ENCODE data around the gene TRIM46.
"Not testable (repeated sequence)": the region's sequence is repeated elsewhere in the genome, so short reads cannot be mapped to it uniquely, and the experiment has no call there.

TRIM46 gene

DNA sequence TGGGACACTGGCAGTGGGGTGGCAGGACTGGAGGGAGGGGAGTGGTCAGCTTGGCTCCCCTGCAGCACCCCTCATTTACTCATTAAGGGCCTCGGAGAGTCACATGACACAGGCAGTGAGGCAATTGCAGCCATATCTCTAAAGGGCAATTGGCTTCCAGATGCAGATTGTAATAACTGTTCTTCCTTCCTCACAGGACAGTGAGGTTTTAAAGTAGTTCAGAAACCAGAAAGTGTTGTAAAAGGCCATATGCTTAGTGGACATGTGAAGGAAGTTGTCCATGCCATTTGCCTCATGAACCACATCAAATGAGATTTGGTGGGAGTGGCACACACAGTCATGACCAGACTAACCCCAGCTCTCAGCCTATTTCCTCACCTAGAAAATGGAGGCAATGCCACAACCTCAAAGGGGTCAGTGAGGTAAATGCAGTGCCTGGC is 46.0 kb downstream of the TRIM46 start:
- TF ChIP-seq CTCF (IDR thresholded peaks at IDR 0.05) = no peak
- no peak for TF ChIP-seq ZFX (IDR thresholded peaks at IDR 0.05; ENCODE audit: borderline replicate concordance)
- H3K27ac ChIP-seq = peak overlapping the region; percentile 56

GRCh38 chr1:155220211-155220965 is 46.7 kb downstream of the TRIM46 start:
- peak overlapping the region; percentile 56 for H3K27ac ChIP-seq

GRCh38 chr1:155223047-155223446 is 49.4 kb downstream of the TRIM46 start:
- peak overlapping the region; percentile 43; the same call in 1 of the 2 replicates for H3K27ac ChIP-seq
- TF ChIP-seq CTCF (IDR thresholded peaks at IDR 0.05) (no peak), ZFX (IDR thresholded peaks at IDR 0.05; ENCODE audit: borderline replicate concordance) (no peak)

GRCh38 chr1:155225404-155225759 is 51.7 kb downstream of the TRIM46 start:
- H3K27ac ChIP-seq = peak overlapping the region; percentile 99

DNA sequence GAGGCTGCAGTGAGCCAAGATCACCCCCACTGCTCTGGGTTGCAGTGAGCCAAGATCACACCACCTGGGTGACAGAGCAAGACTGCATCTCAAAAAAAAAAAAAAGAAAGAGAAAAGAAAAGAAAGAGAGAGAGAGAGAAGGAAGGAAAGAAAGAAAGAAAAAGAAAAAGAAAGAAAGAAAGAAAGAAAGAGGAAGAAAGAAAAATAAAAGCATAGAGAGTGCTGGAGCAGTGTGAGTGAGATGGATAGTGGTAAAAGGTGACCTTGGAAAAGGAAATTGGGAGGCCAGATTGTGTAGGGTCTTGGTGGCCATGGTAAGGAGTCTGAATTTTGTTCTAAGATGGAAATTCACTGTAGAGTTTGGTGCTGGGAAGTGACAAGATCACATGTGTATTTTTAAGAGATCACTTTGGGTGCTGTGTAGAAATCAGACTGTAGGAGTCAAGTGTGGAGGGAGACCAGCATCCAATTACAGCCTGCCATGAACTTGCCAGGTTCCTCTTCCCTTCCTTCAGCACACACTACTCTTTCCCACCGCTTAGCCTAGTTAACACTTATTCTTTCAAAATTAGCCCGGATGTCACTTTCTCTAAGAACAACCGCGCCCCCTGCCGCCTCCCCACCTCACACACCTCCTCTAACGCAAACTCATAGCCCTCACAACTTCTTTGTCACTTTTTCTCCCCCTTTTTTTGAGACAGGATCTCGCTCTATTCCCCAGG is 52.7 kb downstream of the TRIM46 start:
- TF ChIP-seq CTCF (IDR thresholded peaks at IDR 0.05) (peak; percentile 86), ZFX (IDR thresholded peaks at IDR 0.05; ENCODE audit: borderline replicate concordance) (no peak)
- H3K27ac ChIP-seq = peak overlapping the region; percentile 99

- no peak for TF ChIP-seq ZFX (IDR thresholded peaks at IDR 0.05; ENCODE audit: borderline replicate concordance)
- peak; percentile 66 for TF ChIP-seq CTCF (IDR thresholded peaks at IDR 0.05)
- peak overlapping the region; percentile 99 for H3K27ac ChIP-seq
These were observed 53.2 kb downstream of the TRIM46 start for GRCh38 chr1:155226910-155227260.

DNA sequence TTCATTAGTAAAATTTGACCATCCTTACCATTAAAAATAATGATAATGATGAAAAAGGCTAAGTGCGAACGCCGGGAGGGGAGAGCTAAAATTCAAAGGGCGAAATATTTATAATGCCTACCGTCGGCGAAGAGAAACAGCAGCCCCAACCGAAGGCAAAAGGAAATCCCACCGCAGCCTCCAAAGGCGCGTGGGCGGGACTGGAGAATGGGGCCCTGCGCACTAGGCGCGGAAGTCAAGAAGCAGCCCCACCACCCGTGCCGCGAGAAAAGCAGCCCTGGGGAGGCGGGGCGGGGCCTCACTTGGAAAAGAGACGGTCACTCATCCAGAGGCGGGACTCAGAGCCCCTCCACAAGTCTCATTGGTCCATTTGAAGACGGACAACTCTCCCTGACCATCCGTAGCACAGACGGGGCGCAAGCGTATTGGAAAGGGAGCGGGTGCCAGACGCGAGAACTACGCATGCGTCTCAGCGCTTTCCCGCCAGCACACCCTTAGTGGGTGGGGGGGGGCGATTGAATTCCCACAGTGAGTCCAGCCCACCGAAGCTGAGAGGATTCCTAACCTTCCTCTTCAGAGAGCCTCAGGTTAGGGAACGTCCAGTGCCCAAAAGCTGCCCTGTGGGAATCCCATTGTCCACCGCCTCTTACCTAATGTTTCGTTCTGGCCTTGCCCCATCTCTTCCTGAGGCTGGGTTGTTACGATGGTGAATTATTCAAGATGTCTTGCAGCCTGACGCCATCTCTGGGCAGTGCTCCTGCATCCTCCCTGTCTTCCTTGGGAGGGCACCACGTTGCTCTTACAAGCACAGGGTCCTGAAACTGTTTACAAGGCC is 53.8 kb downstream of the TRIM46 start:
- TF ChIP-seq ZFX (IDR thresholded peaks at IDR 0.05; ENCODE audit: borderline replicate concordance) = no peak
- no peak for TF ChIP-seq CTCF (IDR thresholded peaks at IDR 0.05)

GRCh38 chr1:155228096-155228427 is 54.4 kb downstream of the TRIM46 start:
- no peak for TF ChIP-seq ZFX (IDR thresholded peaks at IDR 0.05; ENCODE audit: borderline replicate concordance)
- no peak for TF ChIP-seq CTCF (IDR thresholded peaks at IDR 0.05)
- H3K27ac ChIP-seq = peak overlapping the region; percentile 99

More for the DNA sequence above, 53.8 kb downstream of the TRIM46 start:
- H3K27ac ChIP-seq = peak overlapping the region; percentile 99

- not testable (repeated sequence) for H3K27ac ChIP-seq
These were observed 57.7 kb downstream of the TRIM46 start for GRCh38 chr1:155231302-155231701.

DNA sequence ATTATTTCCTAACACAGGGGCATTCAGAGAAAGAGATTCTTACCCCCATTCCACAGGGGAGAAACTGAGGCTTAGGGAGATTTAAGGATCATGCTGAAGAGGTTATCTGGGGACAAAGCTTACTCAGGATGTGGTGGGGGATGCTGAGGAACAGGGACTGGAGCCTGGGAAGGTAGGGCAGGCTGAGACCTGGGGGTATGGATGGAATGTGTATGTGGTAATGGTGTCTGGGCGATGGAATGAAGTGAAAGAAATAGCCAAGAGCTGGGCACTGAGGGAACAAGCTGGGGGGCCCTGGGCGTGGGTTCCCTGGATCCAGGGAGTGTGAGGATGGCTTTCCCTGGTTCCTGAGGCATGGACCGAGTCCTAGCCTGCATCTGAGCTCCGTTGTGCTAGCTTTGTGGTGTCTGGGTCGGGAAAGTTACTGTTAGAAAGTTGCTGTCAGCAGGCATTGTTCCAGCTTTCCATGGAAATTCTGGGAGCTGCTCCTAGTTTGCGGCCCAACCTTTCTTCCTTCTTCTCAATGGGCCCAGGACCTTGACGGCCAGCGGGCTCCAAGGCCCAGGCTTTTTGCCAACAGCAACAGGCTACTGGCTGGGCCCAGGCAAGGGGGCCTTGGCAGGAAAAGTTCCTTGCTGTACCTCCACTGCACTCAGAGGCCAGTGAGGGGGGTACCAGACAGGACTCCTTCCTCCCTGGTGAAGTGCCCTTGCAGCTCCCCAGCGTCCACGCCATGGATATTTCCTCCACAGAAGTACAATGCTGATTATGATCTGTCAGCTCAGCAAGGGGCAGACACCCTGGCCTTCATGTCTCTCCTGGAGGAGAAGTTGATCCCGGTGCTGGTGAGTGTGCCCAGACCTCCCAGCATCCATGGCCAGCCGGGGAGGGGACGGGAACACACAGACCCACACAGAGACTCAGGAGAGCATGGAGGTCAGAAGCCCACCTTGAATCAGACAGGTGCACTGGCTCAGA is 58.6 kb downstream of the TRIM46 start:
- peak overlapping the region; percentile 74 for H3K27ac ChIP-seq

- peak overlapping the region; percentile 74 for H3K27ac ChIP-seq
These were observed 59.9 kb downstream of the TRIM46 start for GRCh38 chr1:155233502-155233901.
